D721Med (cell line): ENCODE results near the gene SLC16A9.

Experiments used
- DNase-seq: peaks from one replicate; pipeline ENCODE4 v3.0.0; 2011; ENCODE audit warnings: low spot score; ENCODE audit not compliant: insufficient read length
- FAIRE-seq: peaks from 2 replicates; lab custom pipeline; 2011; peaks lifted over from hg19 to GRCh38; lab: Jason Lieb, UNC
- CTCF ChIP-seq: IDR thresholded peaks from 2 replicates; pipeline ENCODE4 v1.5.1; 2012; ENCODE audit warnings: mild to moderate bottlenecking, control low read depth; ENCODE audit not compliant: insufficient read depth; ENCODE audit errors: missing control alignments

SLC16A9 gene

GRCh38 chr10:59607970-59608369 is 101.7 kb downstream of the SLC16A9 start:
- no peak for TF ChIP-seq CTCF
- no peak for DNase-seq
- no peak for FAIRE-seq

GRCh38 chr10:59606551-59606961 is 103.1 kb downstream of the SLC16A9 start:
- no peak for TF ChIP-seq CTCF
- DNase-seq (no peak), FAIRE-seq (no peak)

- FAIRE-seq, result no peak
- DNase-seq, result no peak
- TF ChIP-seq CTCF, result no peak
Observed at GRCh38 chr10:59601985-59602384, 107.7 kb downstream of the SLC16A9 start.
